ENCODE data around the gene DRD1.

GRCh38 chr5:175406300-175406699 is 37.7 kb downstream of the DRD1 start:
- no peak for TF ChIP-seq CTCF (IDR thresholded peaks at IDR 0.05; ENCODE audit: low read depth, low read length)
- no peak for TF ChIP-seq MYC (IDR thresholded peaks at IDR 0.05; ENCODE audit: low read depth, low read length)

All from NB4 (cell line).